Uterus (tissue), 2 donors: Measurements from ENCODE around the gene GFRA4.

ENCODE experiments used
- POLR2A ChIP-seq, 2 donors: fragments of 450-650 bp; IDR thresholded peaks; one replicate each; pipeline ENCODE4 v1.6.1; 2016; ENCODE audit warnings: antibody characterized with exemption in 2 of 2, mild to moderate bottlenecking in 1 of 2, moderate library complexity in 1 of 2
- TF ChIP-seq, protein P1 (sequence below), 4 experiments: fragments of 200-600 bp in 2 of 4; fragments of 450-650 bp in 2 of 4; sonication (generic) in 2 of 4; IDR thresholded peaks; one replicate each; pipeline ENCODE4 v1.5.1; 2016 to 2019; ENCODE audit warnings: antibody characterized with exemption in 4 of 4, mild to moderate bottlenecking in 2 of 4, moderate library complexity in 1 of 4

DNA sequence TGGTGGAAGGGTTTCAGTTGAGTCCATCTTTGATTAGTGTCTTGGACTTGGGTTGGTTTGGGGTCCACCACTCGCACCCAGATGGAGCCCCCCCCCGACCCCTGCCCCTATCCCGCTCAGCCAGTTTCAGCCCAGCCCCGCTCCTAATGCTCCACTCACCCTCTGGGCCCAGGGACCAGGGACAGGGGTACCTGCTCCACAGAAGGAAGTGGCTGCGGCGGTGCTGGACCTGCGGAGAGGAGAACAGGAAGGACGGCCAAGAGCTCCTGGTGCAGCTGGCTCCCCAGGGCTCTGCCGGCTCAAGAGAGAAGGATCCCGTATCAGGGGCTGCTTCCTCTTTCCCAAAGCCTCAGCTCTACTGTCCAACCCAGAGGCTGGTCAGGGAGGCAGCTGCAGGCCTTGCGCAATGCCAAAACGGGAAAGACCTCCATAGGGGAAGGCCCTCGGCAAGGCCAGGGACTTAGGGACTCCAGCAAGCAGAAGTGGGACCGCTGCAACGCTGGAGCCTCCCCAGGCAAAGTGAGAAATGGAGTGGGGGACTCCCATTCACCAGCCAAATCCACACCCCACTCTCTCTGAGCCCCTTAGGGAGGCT, 49.2 kb upstream of the GFRA4 start, which contains the start of gene SIGLEC1:
- TF ChIP-seq, protein P1, sequence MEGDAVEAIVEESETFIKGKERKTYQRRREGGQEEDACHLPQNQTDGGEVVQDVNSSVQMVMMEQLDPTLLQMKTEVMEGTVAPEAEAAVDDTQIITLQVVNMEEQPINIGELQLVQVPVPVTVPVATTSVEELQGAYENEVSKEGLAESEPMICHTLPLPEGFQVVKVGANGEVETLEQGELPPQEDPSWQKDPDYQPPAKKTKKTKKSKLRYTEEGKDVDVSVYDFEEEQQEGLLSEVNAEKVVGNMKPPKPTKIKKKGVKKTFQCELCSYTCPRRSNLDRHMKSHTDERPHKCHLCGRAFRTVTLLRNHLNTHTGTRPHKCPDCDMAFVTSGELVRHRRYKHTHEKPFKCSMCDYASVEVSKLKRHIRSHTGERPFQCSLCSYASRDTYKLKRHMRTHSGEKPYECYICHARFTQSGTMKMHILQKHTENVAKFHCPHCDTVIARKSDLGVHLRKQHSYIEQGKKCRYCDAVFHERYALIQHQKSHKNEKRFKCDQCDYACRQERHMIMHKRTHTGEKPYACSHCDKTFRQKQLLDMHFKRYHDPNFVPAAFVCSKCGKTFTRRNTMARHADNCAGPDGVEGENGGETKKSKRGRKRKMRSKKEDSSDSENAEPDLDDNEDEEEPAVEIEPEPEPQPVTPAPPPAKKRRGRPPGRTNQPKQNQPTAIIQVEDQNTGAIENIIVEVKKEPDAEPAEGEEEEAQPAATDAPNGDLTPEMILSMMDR (IDR thresholded peaks at IDR 0.05): no peak
- no peak for TF ChIP-seq POLR2A (IDR thresholded peaks at IDR 0.05)
